ENCODE results near the gene BRPF3. TPM values are rescaled to one million over a fixed set of nuclear protein-coding genes. Genes with fewer than 3 reads are reported as not detected.
A peak's percentile ranks its signal among the peaks of the same experiment; 100 is the strongest.

The BRPF3 gene
- total and polyA plus RNA-seq, 2 donors (not counting 3 experiments of a cell fraction or from before 2014, with no cell fraction given): 30.5 to 35.7 TPM

DNA sequence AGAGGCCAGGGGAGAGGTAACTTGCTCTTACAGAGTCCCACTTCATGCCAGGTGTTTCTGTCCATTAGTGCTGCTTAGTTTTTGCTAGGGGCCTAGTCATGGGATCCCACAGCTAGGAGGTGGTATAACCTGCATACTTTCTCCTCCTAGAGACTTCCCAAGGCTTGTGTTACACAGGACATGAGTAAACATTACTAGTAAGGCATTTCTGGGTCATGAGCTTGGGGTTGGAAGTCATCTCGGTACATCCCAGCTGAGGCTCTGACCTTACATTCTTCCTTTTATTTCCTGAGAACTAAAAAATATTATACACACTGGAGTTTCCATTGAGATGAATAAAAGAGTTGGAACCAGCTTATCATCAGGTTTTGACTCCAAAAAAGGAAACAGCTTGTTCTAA lies 52.4 kb downstream of the BRPF3 start:
- H4K20me1 ChIP-seq (replicated peaks; ENCODE audit: control insufficient read depth, extremely low read depth, insufficient read depth, low read length): no peaks in the 10 kb centered on the region
- ChIA-PET CTCF (interaction anchor here (0.7 to 3.3 kb wide), 11 partner anchors 14 to 111 kb away, joined by 3 to 25 read pairs (median 5); no protein-coding TSS in a partner anchor), POLR2A (interaction anchor here (0.7 to 1.1 kb wide), 3 partner anchors 18 to 118 kb away, joined by 4 to 5 read pairs (median 4); no protein-coding TSS in a partner anchor)
- no peaks in the 10 kb centered on the region for H3K9me3 ChIP-seq (replicated peaks; ENCODE audit: control insufficient read depth, insufficient read depth, low read length)
- peak; percentile 84 for DNase-seq (ENCODE audit: low read depth, low spot score)
- H3K4me2 ChIP-seq (ENCODE audit: insufficient read depth, low read length): peak overlapping the region; percentile 31
- intact Hi-C loops (cut with micrococcal nuclease): loop anchor here (2.0 kb wide), 2 partner anchors 102 to 122 kb away; no protein-coding TSS in a partner anchor
- H2AFZ ChIP-seq (ENCODE audit: low read depth, low read length): no peak overlapping the region
- no TSS peak for BruUV-seq (replicated peaks)
- H3K79me2 ChIP-seq (ENCODE audit: control insufficient read depth, insufficient read depth, low read length): no peaks in the 10 kb centered on the region
- no peaks in the 10 kb centered on the region for H3K9me1 ChIP-seq (replicated peaks; ENCODE audit: control insufficient read depth, extremely low read depth, insufficient read depth, low read length)
- peak; percentile 82 for FAIRE-seq
- H3K36me3 ChIP-seq (ENCODE audit: control insufficient read depth in 2 of 2, extremely low read depth in 1 of 2, insufficient read depth in 2 of 2, low read length in 2 of 2): no peaks in the 10 kb centered on the region
- TF ChIP-seq JUN (IDR thresholded peaks at IDR 0.05; ENCODE audit: borderline replicate concordance, insufficient read depth, insufficient read length, low read depth) (peak; percentile 32), POLR2AphosphoS5 (IDR thresholded peaks at IDR 0.05; ENCODE audit: insufficient read depth, low read depth, low read length) (peak; percentile 65), POLR2A (IDR thresholded peaks at IDR 0.05; ENCODE audit: low read depth, low read length) (peak; percentile 56), GATA2 (IDR thresholded peaks at IDR 0.05; ENCODE audit: insufficient read depth, insufficient read length, low read depth, low read length) (peak; percentile 53), FOS (IDR thresholded peaks at IDR 0.05; ENCODE audit: borderline replicate concordance, insufficient read depth, low read length) (peak; percentile 80), MYC (IDR thresholded peaks at IDR 0.05; ENCODE audit: low read depth, low read length) (no peak), EZH2 (IDR thresholded peaks at IDR 0.05; ENCODE audit: borderline replicate concordance, low read depth, low read length, severe bottlenecking) (no peak)
- TF ChIP-seq, protein P1, sequence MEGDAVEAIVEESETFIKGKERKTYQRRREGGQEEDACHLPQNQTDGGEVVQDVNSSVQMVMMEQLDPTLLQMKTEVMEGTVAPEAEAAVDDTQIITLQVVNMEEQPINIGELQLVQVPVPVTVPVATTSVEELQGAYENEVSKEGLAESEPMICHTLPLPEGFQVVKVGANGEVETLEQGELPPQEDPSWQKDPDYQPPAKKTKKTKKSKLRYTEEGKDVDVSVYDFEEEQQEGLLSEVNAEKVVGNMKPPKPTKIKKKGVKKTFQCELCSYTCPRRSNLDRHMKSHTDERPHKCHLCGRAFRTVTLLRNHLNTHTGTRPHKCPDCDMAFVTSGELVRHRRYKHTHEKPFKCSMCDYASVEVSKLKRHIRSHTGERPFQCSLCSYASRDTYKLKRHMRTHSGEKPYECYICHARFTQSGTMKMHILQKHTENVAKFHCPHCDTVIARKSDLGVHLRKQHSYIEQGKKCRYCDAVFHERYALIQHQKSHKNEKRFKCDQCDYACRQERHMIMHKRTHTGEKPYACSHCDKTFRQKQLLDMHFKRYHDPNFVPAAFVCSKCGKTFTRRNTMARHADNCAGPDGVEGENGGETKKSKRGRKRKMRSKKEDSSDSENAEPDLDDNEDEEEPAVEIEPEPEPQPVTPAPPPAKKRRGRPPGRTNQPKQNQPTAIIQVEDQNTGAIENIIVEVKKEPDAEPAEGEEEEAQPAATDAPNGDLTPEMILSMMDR (IDR thresholded peaks at IDR 0.05; ENCODE audit: extremely low read depth in 1 of 2, insufficient read depth in 1 of 2, low read depth in 1 of 2, low read length in 2 of 2): peak in 1 of 2 donors; percentile 19
- TF ChIP-seq, protein P2, sequence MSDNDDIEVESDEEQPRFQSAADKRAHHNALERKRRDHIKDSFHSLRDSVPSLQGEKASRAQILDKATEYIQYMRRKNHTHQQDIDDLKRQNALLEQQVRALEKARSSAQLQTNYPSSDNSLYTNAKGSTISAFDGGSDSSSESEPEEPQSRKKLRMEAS (IDR thresholded peaks at IDR 0.05; ENCODE audit: insufficient read depth, insufficient read length): no peak
- no peak overlapping the region for H3K9ac ChIP-seq (replicated peaks; ENCODE audit: extremely low read depth, insufficient read depth, low read length)
- dilution Hi-C loops (cut with MboI; ENCODE audit: extremely low pct_ligation_motif_present, low sequenced_read_pairs): no loop called here
- peak overlapping the region; percentile 79 for H3K27ac ChIP-seq (ENCODE audit: insufficient read depth, low read depth, low read length)
- no peaks in the 10 kb centered on the region for H3K27me3 ChIP-seq (ENCODE audit: control insufficient read depth in 2 of 2, insufficient read depth in 2 of 2, low read length in 2 of 2)
- peaks cover 46% of the 10 kb centered on the region for H3K4me1 ChIP-seq (ENCODE audit: control insufficient read depth, extremely low read depth, insufficient read depth, low read length)
- no peak overlapping the region for H3K4me3 ChIP-seq (replicated peaks in 1 of 3; ENCODE audit: insufficient read depth in 1 of 3, low read depth in 1 of 3, low read length in 3 of 3)

All from endothelial cell of umbilical vein (primary cell).